GM21619 (cell line): ENCODE results near the gene CATSPER1.
"Not testable (repeated sequence)": the region's sequence is repeated elsewhere in the genome, so short reads cannot be mapped to it uniquely, and the experiment has no call there.

Experiments
- ATAC-seq: cut with Tn5 transposase; IDR thresholded peaks from one replicate; pipeline ENCODE4 v1.9.1; 2021; ENCODE audit not compliant: unreplicated experiment

Gene CATSPER1

DNA sequence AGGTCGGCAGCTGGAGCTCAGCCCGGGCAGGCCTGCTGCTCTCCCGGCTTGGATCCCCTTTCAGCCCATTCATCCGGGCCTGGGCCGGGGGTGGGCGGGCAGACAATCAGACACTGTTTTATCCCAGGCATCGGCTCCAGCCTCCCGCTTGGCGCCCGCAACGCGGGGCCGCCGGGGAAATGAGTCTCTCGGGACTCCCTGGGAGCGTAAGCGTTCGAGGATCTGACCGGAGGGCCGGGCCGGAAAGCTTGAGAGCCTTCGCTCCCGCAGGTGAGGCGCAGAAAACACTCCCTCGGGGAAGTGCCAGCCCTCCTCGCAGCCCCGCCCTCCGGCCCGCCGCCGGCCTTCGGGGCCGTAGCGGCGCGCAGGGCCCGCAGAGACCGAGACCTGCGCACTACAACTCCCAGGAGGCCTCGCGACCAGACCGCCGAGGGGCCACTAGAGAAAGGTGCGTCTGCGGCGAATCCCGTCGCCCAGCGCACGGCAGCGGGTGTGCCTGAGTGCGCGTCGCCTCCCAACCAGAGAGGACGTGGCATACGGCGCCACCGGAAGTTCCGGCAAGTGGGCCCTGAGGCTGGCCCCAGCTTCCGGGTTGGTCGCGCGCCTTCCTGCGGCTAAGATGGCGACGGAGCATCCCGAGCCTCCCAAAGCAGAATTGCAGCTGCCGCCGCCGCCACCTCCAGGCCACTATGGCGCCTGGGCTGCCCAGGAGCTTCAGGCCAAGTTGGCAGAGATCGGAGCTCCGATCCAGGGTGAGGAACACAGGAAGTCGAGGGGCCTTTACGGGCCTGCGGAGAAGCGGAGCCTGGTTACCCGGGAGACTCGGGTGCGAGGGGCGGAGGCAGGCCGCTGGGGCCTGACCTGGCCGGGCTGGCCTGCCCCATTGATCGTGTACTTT is 25.7 kb upstream of the CATSPER1 start, which contains the start of gene SF3B2:
Gene SF3B2, plus strand, starts transcription at position 599 of the 898 bp plus-strand sequence. Its CDS starts 21 bp downstream, at position 620.
- peak; percentile 89 for ATAC-seq

DNA sequence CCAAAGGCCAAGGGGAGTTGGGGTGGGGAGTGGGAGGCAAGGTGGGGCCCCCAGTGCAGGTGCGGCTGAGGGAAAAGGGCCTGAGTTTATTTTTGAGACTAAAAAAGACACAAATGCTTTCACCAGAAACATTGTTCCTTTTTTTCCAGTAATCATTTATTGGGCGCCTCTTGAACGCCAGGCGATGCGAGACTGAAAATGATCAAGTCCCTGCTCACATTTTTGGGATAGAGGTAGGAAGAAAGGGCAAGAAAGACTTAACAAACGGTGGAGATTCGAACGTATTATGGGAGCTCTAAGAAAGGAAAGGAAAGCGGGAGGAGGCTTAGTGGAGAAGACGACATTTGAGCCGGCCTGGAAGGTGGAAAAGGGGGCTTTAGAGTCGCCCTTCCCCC is 25.1 kb upstream of the CATSPER1 start:
- ATAC-seq: no peak

DNA sequence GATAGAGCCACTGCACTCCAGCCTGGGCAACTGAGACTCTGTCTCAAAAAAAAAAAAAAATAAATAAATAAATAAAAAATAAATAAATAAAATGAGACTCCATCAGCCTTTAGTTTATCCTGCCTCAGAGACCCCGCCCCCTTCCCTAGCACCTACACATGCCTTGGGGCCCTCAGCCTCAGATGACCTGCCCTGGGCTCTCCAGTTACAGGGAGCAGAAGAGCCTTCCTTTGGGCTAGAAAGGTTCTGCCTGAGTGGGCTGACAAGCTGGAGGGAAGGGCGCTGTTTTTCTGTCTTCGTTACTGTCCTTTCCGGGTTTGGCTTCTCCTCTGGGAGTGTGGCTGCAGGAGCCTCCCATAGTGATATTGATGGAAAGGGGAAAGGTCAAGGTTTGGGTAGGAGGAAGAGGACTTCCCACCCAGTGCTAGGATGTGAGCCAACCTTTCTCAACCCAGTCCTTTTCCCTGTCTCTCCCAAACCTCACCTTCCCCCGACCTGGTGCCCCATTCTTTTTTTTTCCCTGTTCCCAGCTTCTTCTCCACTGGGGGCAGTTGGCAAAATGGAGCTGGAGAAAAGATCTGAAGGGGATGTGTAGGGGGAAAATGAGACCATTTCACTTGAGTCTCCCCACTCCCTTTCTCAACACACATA is 24.4 kb upstream of the CATSPER1 start:
- ATAC-seq: no peak

DNA sequence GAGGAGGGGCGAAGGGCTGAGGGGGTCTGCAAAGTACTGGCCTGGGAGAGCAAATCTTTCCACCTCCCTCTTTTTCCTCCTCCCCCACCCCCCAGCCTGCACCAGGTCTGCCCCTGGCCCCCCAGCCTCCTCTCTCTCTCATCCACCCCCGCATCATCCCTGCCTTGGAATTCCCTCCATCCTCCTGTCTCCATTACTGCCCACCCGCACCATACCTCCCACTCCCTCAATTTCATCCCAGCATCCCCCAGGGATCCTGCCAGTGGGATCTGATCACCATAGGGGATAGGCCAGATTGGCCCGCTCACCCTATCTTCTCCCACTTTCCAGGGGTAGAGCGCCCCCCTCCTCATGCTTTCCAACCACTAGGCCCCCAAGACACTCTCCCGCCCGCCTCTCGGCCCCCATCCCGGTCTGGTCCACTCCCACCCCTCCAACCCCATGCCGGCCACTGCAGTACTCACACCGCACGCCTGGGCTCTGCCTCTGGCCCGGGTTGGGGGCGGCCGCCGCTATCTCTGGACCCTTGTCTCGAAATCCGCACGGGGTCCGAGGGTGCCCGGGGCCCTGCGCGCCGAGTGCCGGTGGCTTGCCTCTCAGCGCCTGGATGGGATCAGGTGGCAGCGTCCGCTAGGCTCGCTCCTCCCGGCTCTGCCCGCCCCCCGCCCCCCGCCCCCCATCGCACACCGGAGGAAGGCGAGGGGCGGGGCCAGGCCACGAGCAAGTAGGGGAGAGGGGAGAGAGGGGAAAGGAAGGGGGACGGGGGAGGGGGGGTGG is 22.5 kb upstream of the CATSPER1 start, which contains the start of gene GAL3ST3:
Gene GAL3ST3, minus strand, starts transcription at position 615 of the 777 bp plus-strand sequence. CDS start 3,746 bp downstream, outside the sequence.
- no peak for ATAC-seq

GRCh38 chr11:66047541-66048365 is 21.5 kb upstream of the CATSPER1 start:
- no peak for ATAC-seq

GRCh38 chr11:66046901-66047300 is 20.6 kb upstream of the CATSPER1 start:
- no peak for ATAC-seq

DNA sequence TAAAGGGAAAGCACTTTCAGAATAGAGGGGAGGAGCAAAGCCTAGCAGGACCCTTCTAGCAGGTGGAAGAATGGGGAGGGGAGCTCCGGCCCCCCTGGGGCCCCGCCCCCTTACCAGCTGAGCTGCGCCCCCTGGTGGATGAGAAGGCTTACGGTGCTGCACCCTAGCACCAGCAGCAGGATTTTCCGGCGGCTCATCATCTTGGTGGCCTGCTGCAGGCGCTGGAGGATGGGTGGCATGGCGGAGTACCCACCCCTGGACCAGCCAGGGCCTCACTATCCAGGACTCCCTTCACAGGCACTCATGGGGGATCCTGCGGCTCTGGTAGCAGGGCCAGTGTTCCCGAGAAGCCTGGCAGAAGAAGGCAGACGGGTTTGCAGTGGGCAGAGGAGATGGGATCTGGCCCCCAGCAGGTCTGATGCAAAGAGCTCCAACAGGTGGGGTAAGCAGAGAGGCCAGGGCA is 18.9 kb upstream of the CATSPER1 start:
- ATAC-seq: no peak

- ATAC-seq: no peak
Measured at GRCh38 chr11:66044757-66045156, 18.5 kb upstream of the CATSPER1 start.

DNA sequence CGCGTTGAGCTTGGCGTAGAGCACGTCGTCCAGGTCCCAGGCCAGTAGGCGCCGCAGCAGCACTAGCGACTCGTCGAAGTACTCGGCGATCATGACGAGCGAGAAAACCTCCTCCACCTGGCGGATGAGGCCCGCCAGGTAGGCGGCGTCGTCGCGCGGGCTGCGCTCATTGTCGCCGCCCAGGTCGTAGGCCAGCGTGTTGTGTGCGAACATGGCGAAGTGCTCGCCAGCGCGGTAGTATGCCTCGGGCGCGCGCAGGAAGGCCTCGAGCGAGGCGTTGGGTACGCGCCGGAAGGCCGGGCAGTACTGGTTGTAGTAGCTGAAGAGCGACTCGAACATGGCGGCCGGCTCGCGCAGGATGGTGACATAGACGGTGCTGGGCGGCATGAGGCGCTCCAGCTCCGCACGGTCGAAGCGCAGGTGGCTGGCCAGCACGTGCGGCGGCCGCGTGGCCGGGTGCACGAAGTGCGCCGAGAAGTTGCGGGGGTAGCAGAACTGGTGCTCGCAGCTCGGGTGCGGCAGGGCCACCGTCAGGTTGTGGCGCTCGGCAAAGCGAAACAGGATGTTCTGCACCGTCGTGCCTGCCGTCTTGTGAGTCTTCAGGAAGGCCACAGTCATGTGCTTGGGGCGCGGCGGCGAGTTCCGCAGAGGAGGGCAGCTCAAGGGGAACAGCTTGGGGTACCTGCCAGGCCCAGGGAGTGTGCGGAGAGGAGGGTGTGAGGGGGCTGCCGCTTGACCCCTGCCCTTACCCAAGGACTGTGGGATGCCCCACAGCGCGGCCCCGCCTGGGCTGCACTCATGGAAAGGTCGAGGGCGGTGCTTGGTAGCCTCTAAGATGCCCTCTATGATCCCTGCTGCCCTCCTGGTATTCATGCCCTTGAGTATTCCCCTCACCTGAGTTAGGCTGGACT is 17.0 kb upstream of the CATSPER1 start:
- ATAC-seq: no peak

DNA sequence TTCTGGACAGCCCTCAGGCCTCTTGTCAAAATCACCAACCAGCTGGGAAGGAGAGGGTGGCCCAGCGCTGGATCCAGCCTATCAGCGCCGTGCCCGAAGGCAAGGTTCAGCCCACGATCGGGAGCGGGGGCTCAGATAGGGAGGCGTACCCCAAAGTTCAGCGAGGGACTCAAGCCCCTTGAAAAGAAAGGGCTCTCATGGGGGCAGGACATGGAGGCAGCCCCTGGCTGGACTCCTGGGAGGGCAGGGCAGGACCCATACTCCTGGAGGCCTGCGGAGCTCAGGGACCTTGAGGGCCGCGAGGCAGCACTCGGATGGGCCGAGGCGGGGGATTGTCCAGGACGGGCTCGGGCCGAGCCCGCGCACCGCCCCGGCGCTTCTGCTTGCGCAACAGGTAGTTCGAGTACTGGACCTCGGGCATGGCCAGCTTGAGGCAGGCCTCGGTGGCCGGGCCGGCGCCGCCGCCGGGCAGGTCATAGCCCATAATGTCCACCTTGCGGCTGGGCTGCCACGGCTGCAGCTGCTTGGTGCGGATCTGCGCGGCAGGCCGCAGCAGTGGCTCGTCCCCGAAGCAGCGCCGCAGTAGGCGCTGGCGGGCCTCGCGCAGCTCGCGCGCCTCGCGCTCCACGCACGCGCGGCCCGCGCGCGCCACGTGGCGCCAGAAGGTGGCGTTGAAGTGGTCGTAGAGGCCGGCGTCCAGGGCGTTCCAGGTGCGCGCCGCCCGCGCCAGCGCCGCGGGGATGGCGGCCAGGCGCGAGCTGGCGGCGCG is 16.1 kb upstream of the CATSPER1 start:
- no peak for ATAC-seq

GRCh38 chr11:66039765-66040164 is 13.5 kb upstream of the CATSPER1 start:
- no peak for ATAC-seq

DNA sequence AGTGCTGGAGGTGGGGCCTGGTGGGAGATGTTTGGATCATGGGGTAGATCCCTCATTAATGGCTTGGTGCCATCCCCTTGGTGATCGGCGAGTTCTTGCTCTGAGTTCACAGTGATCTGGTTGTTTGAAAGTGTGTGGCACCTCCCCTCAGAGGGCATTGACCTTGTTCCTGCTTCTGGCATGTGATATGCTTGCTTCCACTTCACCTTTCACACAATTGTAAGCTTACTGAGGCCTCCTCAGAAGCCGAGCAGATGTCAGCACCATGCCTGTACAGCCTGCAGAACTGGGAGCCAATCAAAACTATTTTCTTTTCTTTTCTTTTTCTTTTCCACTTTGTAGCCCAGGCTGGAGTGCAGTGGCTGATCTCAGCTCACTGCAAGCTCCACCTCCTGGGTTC is 11.0 kb upstream of the CATSPER1 start:
- ATAC-seq: no peak

DNA sequence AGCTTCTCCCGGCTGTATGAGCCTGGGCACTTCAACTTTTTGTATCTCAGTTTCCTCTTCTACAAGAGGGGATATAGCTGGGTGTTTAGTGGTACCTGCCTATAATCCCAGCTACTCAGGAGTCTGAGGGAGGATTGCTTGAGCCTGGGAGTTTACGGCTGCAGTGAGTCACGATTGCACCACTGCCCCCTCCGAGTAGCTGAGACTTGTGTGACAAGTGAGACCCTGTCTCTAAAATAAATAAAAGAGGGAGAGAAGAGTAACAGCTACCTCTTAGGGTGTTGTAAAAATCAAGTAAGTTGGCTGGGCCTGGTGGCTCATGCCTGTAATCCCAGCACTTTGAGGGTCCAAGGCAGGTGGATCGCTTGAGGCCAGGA is 10.0 kb upstream of the CATSPER1 start:
- ATAC-seq: no peak

DNA sequence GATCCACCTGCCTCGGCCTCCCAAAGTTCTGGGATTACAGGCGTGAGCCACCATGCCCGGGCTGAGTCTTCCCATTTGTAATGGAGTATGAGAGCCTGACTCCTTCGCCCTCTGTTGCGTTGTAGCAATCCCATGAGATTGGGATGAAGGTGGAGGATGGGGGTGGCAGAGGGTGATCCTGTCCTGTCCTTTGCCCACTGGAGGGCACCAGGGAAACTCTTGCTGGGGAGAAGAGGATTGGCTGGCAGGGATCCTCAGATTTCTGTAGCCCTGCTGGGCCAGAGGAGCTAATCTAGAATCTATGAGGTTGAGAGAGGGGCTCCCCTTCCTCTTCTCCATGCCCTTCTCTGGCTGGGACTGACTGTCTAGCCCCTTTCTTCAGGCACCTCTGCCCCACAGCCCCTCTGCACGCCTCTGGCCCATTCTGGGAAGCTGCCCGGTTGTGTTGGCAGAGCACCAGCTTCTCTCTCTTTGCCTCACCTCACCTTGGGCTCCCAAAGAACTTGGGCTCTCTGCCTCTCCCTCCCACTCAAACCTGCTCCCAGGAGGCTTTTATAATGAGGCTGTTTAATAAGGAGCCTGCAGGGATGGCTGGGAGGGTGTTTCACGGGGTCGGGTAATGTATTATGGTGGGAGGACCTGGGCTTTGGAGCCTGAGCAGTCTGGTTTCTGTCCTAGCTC is 9.5 kb upstream of the CATSPER1 start:
- no peak for ATAC-seq

DNA sequence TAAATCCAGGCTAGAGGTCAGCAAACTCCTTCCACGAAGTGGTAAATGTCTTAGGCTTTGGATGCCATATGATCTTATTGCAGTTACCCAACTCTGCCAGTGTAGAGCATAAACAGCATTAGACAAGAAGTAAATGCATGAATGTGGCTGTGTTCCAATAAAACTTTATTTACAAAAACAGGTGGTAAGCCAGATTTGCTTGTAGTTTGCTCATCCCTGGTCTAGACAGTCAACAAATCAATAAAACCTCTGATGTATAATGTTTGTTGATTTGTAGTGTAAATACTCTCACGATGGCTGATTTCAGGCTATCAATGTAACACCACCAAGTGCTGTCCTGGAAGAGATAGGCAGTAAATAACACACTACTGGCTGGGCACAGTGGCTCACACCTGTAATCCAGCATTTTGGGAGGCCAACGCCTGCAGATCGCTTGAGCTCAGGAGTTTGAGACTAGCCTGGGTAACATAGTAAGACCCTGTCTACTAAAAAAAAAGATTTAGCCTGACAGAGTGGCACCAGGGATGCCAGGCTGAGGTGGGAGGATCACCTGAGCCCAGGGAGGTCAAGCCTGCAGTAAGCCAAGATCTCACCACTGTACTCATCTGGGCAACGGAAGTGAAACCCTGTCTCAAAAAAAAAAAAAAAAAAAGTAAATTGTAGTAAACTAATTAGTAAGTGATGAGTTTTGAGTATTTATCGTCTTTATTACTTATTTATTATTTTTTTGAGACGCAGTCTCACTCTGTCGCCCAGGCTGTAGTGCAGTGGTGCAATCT is 6.9 kb upstream of the CATSPER1 start:
- no peak for ATAC-seq

DNA sequence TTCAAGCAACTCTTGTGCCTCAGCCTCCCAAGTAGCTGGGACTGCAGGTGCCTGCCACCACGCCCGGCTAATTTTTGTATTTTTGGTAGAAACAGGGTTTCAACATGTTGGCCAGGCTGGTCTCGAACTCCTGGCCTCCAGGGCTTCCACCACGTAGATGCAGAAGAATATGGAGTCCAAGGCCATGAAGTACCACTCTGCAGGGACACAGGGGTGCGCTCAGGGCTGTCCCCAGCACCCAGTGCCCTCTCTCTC is 3.2 kb downstream of the CATSPER1 start:
- not testable (repeated sequence) for ATAC-seq

DNA sequence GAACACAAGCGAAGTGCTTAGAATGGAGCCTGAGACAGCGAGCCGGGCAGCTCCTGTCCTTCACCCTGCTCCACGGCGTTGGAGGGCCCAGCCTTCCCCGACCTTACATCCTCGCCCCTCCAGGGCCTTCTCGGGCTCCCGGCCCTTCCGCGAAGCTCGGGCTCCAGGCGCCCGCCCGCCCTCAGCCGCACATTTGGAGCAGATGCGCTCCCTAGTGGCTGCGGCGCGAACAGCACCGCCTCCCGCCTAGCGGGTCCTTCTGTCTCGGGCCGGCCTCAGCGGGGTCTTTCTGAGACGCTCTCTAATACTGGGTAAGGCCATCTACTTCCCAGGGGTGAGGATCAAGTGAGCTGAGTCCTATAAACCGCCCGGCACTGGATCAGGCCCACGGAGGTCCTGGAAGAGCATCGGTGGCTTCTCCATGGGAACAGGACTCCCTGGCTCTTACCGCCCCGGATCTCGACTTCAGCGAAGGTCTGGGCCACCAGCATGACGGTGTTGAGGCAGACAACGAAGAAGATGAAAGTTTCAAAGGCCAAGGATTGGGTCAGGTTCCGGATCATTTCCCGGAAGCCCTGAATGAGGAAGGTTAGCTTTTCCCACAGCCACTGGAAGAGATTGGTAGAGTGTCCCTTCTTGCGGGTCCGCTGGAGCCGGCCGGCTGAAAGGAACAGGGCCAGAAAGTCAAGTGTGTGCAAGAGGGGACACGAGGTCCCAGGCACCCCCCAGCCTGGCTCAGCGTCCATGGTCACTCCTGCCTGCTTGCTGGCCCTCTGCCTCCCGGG is 3.7 kb downstream of the CATSPER1 start:
- ATAC-seq: no peak
